ENCODE results near the gene CECR2. TPM values are rescaled to one million over a fixed set of nuclear protein-coding genes. Genes with fewer than 3 reads are reported as not detected.

The CECR2 gene
- total and polyA plus RNA-seq, 9 donors: 0.87 to 6.7 (median 1.4) TPM

DNA sequence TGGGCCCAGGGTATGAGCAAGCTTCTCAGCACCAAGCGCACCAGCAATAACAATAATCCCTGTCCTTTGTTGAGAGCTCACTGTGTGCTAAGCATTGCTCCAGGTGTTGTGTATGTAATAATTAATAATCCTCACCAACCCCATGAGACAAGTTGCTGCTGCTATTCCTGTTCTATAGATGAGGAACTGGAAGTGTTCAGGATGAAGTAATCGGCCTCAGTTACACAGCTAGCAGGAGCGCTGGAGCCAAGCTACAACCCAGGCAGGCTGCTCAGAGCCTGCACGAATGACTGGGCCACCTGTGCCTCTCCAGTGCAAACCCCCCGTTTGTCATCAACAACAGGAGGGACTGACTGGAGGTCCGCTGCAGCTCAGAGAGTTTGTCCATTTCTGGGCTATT is 35.2 kb upstream of the CECR2 start:
- H3K27ac ChIP-seq: no peak overlapping the region
- intact Hi-C loops (cut with DNase I): no loop called here
- TF ChIP-seq, protein P1, sequence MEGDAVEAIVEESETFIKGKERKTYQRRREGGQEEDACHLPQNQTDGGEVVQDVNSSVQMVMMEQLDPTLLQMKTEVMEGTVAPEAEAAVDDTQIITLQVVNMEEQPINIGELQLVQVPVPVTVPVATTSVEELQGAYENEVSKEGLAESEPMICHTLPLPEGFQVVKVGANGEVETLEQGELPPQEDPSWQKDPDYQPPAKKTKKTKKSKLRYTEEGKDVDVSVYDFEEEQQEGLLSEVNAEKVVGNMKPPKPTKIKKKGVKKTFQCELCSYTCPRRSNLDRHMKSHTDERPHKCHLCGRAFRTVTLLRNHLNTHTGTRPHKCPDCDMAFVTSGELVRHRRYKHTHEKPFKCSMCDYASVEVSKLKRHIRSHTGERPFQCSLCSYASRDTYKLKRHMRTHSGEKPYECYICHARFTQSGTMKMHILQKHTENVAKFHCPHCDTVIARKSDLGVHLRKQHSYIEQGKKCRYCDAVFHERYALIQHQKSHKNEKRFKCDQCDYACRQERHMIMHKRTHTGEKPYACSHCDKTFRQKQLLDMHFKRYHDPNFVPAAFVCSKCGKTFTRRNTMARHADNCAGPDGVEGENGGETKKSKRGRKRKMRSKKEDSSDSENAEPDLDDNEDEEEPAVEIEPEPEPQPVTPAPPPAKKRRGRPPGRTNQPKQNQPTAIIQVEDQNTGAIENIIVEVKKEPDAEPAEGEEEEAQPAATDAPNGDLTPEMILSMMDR (IDR thresholded peaks at IDR 0.05): no peak
- TF ChIP-seq EP300 (IDR thresholded peaks at IDR 0.05): no peak
- no peak for TF ChIP-seq POLR2A (IDR thresholded peaks at IDR 0.05)
- no peak for DNase-seq
- H3K9me3 ChIP-seq: no peaks in the 10 kb centered on the region
- no peaks in the 10 kb centered on the region for H3K4me1 ChIP-seq (ENCODE audit: insufficient read depth)
- 80 to 82% (median 80%) methylated on average over 6 of the region's 6 CpGs for WGBS, 3 donors
- H3K4me3 ChIP-seq: no peak overlapping the region
- no peaks in the 10 kb centered on the region for H3K27me3 ChIP-seq
- no peaks in the 10 kb centered on the region for H3K36me3 ChIP-seq

DNA sequence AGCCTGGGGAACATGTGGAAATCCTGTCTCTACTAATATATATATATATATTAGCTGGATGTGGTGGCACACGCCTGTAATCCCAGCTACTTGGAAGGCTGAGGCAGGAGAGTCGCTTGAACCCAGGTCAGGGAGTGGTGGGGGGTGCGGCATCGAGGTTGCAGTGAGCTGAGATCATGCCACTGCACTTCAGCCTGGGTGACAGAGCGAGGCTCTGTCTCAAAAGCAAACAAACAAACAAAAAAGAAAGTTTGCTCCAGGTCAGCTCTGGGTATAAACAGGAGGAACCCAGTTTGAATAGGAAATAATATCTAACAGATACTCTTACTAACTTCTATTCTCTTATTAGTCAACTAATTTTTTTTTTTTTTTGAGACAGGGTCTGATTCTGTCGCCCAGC is 34.3 kb upstream of the CECR2 start:
- Histone ChIP-seq H3K27me3 (no peaks in the 10 kb centered on the region), H3K9me3 (no peaks in the 10 kb centered on the region), H3K4me3 (no peak overlapping the region), H3K4me1 (ENCODE audit: insufficient read depth) (no peaks in the 10 kb centered on the region), H3K27ac (no peak overlapping the region), H3K36me3 (no peaks in the 10 kb centered on the region)
- intact Hi-C loops (cut with DNase I): no loop called here
- no peak for DNase-seq
- TF ChIP-seq POLR2A (IDR thresholded peaks at IDR 0.05) (no peak), EP300 (IDR thresholded peaks at IDR 0.05) (no peak)
- TF ChIP-seq, protein P1 (IDR thresholded peaks at IDR 0.05): no peak
- 57 to 74% (median 58%) methylated on average over 6 of the region's 6 CpGs for WGBS, 3 donors

DNA sequence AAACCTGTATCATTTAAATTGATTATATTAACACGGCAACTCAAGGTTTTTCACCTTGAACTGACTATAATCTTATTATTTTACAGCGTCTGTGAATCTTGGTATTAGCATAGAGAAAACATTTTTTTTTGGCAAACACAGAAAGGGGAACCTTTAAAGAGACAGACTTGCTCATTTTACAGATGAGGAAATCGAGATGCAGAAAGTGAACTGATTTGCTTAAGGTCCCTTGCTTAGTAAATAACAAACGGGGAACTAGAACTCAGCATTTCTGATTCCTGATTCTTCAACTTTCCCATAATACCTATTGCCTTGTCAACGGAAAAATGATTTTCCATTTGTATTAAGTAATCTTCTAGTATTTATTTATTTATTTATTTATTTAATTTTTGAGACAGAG is 33.2 kb upstream of the CECR2 start:
- TF ChIP-seq POLR2A (IDR thresholded peaks at IDR 0.05) (no peak), EP300 (IDR thresholded peaks at IDR 0.05) (no peak)
- TF ChIP-seq, protein P1 (IDR thresholded peaks at IDR 0.05): no peak
- Histone ChIP-seq H3K9me3 (no peaks in the 10 kb centered on the region), H3K27ac (no peak overlapping the region), H3K4me3 (no peak overlapping the region), H3K4me1 (ENCODE audit: insufficient read depth) (no peaks in the 10 kb centered on the region), H3K27me3 (no peaks in the 10 kb centered on the region), H3K36me3 (no peaks in the 10 kb centered on the region)
- intact Hi-C loops (cut with DNase I): no loop called here
- WGBS, 3 donors: 39 to 50% (median 40%) methylated on average over 5 of the region's 5 CpGs
- DNase-seq: no peak

DNA sequence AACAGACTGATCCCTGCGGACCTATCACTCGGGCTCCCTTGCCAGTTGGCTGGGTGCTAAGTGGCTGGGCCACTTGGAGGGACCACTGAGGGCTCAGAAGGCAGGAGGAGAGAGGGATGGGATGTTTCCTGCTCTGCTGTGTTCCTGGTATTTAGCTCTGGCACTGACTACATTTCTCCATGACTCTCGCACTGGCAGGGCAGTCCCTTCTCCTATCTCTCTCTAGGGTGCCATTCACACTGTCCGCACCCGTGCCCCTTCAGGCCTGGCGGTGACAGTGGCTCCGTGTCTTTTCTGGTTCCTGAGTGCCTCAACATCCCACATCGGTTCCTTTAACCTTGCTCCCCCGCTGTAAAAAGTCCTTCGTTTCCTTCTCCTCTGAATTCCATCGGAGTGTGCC is 31.6 kb upstream of the CECR2 start:
- intact Hi-C loops (cut with DNase I): no loop called here
- Histone ChIP-seq H3K4me1 (ENCODE audit: insufficient read depth) (no peaks in the 10 kb centered on the region), H3K36me3 (no peaks in the 10 kb centered on the region), H3K27ac (no peak overlapping the region), H3K9me3 (no peaks in the 10 kb centered on the region), H3K4me3 (no peak overlapping the region), H3K27me3 (no peaks in the 10 kb centered on the region)
- 79 to 85% (median 82%) methylated on average over 11 of the region's 11 CpGs for WGBS, 3 donors
- no peak for TF ChIP-seq POLR2A (IDR thresholded peaks at IDR 0.05)
- TF ChIP-seq, protein P1 (IDR thresholded peaks at IDR 0.05): no peak
- DNase-seq: no peak
